Stimulated activated CD8-positive, alpha-beta memory T cell treated with anti-CD3 and anti-CD28 coated beads, Interleukin-15, amount 100 ng/mL, for 48 hours (primary cell): Measurements from ENCODE around the gene TANK.
A peak's percentile ranks its signal among the peaks of the same experiment; 100 is the strongest.
"Not testable (repeated sequence)": the region's sequence is repeated elsewhere in the genome, so short reads cannot be mapped to it uniquely, and the experiment has no call there.

ENCODE experiments used
- DNase-seq, 2 donors: peaks; one replicate each; pipeline ENCODE4 v3.0.0-alpha.2; 2020; ENCODE audit warnings: low read depth in 2 of 2

TANK gene

DNA sequence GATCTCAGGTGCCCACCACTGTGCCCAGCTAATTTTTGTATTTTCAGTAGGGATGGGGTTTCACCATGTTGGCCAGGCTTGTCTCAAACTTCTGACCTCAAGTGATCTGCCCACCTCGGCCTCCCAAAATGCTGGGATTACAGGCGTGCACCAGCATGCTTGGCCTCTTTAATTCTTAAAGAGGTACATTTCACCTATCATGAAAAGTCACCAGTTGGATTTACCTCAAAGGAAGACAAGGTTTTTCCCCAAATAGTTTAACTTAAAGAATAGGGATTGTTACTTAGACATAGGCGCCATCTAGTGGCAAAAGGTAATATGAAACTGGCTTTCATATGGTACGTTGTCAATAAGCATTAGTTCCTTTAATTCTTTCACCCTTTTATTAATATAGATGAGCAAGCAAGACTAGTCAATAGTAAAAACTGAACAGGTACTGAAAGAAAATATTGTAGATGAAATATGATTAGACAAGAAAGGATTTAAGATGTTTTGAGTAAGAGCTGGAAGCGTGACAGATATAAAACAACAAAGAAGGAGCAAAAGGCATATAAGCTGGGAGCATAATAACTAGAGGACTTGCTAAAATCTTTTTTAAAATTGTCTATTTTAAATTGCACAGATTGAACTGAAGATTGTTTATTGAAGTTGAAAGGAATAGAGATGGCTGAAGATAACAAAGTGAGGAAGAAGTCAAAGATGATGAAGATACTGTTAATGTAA, 113.0 kb downstream of the TANK start:
- DNase-seq: no peak

DNA sequence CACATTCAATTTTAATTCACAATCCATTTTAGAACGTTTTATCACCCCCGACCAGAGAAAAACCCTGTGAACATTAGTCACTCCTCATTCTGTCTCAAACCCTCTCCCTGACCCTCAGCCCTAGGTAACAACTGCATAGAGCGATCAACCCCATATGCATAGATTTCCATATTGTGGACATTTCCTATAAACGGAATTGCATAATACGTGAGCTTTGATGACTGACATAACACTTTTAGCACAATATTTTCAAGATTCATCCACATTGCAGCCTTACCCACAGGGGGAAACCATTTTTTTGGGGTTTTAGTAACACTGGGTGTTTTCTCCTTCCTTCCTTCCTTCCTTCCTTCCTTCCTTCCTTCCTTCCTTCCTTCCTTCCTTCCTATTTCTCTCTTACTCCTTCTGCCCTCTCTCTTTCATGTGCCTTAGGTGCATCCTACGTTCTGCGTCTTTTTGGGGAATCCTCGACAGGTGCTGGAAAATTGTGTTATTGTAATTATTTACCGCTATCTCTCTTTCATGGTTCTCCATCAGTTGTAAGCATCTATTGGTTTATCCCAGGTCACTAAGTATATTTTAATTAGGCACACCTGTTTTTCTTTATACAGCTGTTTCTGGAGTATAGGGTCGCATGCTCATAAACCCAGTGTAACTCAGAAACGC, 118.5 kb downstream of the TANK start:
- not testable (repeated sequence) for DNase-seq

DNA sequence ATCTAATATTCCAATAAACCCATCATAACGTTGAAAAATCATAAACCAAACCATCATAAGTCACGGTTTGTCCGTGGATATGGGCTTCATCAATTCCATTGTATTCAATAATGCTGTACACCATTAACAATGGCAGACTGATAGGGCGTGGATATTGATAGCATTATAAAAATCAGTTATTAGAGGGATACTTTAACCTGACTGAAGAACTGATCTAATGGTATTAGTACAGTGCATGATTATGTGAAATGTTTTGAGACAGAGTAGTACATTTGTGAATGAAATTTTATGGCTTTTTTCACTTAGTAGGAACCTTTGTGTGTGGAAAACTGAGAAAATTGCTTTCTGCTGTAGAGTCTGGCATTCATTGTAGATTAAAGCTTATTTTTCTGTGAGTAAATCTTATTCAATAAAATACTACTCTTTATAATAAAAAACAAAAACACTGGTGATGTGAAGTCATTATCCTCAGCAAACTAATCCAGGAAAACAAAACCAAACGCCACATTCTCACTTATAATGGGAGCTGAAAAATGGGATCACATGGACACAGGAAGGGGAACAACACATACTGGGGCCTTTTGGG, 119.1 kb downstream of the TANK start:
- DNase-seq: not testable (repeated sequence)

DNA sequence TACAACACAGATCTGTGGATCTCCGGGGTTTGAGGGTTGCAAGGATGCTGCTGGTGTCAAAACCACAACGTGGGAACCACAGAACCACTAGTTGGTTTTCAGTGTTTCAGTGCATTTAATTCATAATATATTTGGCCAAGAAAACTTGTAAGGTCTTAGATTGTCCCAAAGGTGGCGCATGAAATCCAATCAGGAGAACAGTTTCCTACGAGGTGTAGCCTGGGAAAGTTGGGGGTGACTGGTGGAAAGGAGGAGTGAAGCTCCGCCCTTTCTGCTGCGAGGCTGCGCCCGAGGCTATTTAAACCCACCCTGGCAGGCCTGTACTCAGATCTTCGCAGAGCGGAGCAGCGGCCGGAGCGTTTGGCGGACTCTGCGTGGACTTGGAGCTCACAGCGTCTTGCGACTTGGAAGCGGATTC, 120.7 kb downstream of the TANK start:
- DNase-seq: peak in 1 of 2 donors; percentile 17

DNA sequence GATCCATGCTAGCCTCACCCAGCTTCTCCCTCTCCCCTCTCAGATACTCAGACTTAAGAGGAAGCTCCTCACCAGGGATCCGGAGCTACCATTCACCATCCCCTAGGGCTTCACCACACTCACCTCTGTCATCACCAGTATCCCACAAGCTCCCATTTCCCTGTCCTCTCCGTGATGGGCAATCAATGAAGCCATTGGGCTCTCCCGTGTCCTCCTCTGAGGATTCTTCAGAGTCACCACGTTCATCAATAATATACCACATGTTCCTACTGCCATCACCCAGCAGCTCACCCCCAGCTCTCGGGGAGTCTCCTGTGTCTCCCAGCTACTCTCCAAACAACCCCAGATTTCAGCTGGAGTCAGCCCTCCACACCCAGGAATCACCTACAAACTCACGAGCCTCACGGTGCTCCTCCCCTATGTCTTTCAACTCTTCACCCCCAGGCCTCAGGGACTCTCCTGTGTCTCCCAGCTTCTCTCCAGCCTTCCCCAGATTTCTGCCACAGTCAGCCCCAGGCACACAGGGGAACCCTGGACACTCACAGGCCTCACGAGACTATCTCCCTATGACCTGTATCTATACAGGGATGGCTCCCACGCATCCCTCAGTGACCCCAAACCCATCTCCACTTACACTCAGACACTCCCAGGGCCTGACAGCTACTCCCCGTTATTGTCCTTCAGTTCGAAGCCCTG, 121.5 kb downstream of the TANK start:
- not testable (repeated sequence) for DNase-seq

DNA sequence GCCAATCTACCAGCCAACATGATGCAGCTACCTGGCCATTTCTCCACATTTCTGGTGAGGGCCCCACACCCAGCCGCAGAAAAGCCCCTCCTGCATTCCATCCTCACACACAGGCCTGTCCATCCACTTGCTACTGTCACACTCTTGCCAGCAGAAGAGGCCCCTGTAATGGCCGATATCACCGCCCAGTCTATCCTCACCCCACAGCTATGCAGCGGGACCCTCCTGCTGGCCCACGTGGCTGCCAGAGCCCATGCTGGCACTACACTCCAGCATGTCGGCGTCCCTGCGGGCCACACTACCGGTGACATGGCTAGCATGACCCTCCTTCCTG, 122.0 kb downstream of the TANK start:
- DNase-seq: not testable (repeated sequence)

DNA sequence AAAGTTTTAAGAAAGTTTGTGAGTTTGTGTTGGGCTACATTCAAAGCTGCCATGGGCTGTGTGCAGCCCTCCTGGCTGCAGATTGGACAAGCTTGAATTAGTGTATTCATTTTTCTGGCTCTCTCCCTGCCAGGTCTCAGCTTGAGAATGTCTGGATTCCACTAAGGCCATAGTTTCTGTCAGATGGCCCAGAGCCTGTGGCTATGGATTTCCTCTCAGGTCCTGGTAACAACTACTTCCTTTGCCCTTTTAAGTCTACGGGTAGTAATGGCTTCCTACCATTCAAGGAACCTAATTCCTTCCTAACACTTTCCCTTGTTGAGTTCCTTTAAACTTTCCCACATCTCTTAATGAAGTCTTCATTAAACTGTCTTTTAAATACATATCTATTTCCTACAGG, 123.7 kb downstream of the TANK start:
- DNase-seq: no peak
